Tibial nerve (tissue), 4 donors: ENCODE measurements around the gene P2RX5. TPM values are rescaled to one million over a fixed set of nuclear protein-coding genes. Genes with fewer than 3 reads are reported as not detected.
A peak's percentile ranks its signal among the peaks of the same experiment; 100 is the strongest.

Experiments
- DNase-seq, 2 donors: peaks; one replicate each; pipeline ENCODE4 v3.0.0-alpha.2; 2019; ENCODE audit warnings: low spot score in 2 of 2
- H3K27ac ChIP-seq, 4 donors: fragments of 200-600 bp; sonication (generic) in 3 of 4; one replicate each; pipeline ENCODE4 v1.5.1; 2017 to 2019; ENCODE audit warnings: mild to moderate bottlenecking in 1 of 4
- H3K27me3 ChIP-seq, 2 donors: fragments of 200-600 bp; sonication (generic) in 1 of 2; one replicate each; pipeline versions ENCODE4 v1.5.1 to v1.6.0; 2017 to 2019
- H3K36me3 ChIP-seq, 3 donors: fragments of 200-600 bp; sonication (generic); one replicate each; pipeline ENCODE4 v1.5.1; 2018 to 2019
- H3K4me1 ChIP-seq, 4 donors: fragments of 200-600 bp; sonication (generic) in 3 of 4; one replicate each; pipeline ENCODE4 v1.5.1; 2017 to 2019
- H3K4me3 ChIP-seq, 4 donors: fragments of 200-600 bp; sonication (generic) in 3 of 4; one replicate each; pipeline ENCODE4 v1.5.1; 2017 to 2019; ENCODE audit warnings: mild to moderate bottlenecking in 1 of 4, moderate library complexity in 1 of 4
- H3K9me3 ChIP-seq, 4 donors: fragments of 200-600 bp; sonication (generic) in 3 of 4; one replicate each; pipeline ENCODE4 v1.5.1; 2017 to 2019
- EP300 ChIP-seq, 2 donors: sonication (generic); formaldehyde crosslinking; IDR thresholded peaks; one replicate each; pipeline ENCODE4 v1.6.1; 2017; ENCODE audit warnings: antibody characterized with exemption in 2 of 2, mild to moderate bottlenecking in 1 of 2
- POLR2A ChIP-seq, 2 donors: fragments of 450-650 bp; IDR thresholded peaks; one replicate each; pipeline ENCODE4 v1.6.1; 2017; ENCODE audit warnings: antibody characterized with exemption in 2 of 2, mild to moderate bottlenecking in 2 of 2, moderate library complexity in 2 of 2
- WGBS, 2 donors: methylation state at CpG; one replicate each; pipeline ENCODE4 v1.1.5; 2018; 5-methylcytosine and 5-hydroxymethylcytosine counted together
- total RNA-seq, 4 donors: library from RNA; depleted of rRNA; stranded (reverse); fragments of >200 nt; gene quantifications; one replicate each; pipeline ENCODE4 v1.1.0, GENCODE V29; 2016
- TF ChIP-seq, protein P1 (sequence below), 5 experiments: fragments of 200-600 bp in 3 of 5; fragments of 450-650 bp in 2 of 5; sonication (generic) in 3 of 5; IDR thresholded peaks; one replicate each; pipeline ENCODE4 v1.5.1; 2016 to 2019; ENCODE audit warnings: antibody characterized with exemption in 5 of 5, mild to moderate bottlenecking in 3 of 5, moderate library complexity in 2 of 5

Gene P2RX5
- total RNA-seq, 4 donors from 2014 or later = 0.42 TPM; not detected in 3

DNA sequence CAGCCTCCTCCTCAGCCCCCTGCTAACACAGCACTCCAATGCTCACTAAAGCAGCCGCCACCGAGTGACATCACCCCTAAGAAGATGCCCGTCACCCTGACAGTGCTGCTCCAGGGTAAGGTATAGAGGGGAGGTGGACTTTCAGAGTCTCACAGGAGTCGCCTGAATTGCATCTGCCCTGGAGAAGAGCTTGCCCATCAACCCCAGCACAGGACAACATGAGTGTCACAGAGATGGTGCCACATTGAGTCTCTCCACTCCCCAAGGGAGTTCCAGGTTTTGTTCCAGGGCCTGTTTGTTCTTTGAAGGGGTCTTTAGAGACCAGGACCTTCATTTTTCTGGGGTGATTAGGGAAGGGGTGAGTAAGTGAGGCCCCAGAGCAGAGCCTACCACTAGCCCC lies 2.2 kb upstream of the P2RX5 start:
- H3K27ac ChIP-seq = no peak overlapping the region
- H3K4me3 ChIP-seq = no peak overlapping the region
- TF ChIP-seq EP300 (IDR thresholded peaks at IDR 0.05) (no peak), POLR2A (IDR thresholded peaks at IDR 0.05) (no peak)
- TF ChIP-seq, protein P1, sequence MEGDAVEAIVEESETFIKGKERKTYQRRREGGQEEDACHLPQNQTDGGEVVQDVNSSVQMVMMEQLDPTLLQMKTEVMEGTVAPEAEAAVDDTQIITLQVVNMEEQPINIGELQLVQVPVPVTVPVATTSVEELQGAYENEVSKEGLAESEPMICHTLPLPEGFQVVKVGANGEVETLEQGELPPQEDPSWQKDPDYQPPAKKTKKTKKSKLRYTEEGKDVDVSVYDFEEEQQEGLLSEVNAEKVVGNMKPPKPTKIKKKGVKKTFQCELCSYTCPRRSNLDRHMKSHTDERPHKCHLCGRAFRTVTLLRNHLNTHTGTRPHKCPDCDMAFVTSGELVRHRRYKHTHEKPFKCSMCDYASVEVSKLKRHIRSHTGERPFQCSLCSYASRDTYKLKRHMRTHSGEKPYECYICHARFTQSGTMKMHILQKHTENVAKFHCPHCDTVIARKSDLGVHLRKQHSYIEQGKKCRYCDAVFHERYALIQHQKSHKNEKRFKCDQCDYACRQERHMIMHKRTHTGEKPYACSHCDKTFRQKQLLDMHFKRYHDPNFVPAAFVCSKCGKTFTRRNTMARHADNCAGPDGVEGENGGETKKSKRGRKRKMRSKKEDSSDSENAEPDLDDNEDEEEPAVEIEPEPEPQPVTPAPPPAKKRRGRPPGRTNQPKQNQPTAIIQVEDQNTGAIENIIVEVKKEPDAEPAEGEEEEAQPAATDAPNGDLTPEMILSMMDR (IDR thresholded peaks at IDR 0.05) = no peak
- DNase-seq = no peak
- peaks cover 0 to 12% (median 0%) of the 10 kb centered on the region in 3 donors for H3K36me3 ChIP-seq
- peaks cover 0 to 24% (median 0%) of the 10 kb centered on the region in 4 donors for H3K4me1 ChIP-seq
- WGBS, 2 donors = 86 to 88% methylated on average over 4 of the region's 4 CpGs
- H3K9me3 ChIP-seq = peaks cover 0 to 15% (median 0%) of the 10 kb centered on the region in 4 donors
- H3K27me3 ChIP-seq = peaks cover 0 to 43% of the 10 kb centered on the region in 2 donors

DNA sequence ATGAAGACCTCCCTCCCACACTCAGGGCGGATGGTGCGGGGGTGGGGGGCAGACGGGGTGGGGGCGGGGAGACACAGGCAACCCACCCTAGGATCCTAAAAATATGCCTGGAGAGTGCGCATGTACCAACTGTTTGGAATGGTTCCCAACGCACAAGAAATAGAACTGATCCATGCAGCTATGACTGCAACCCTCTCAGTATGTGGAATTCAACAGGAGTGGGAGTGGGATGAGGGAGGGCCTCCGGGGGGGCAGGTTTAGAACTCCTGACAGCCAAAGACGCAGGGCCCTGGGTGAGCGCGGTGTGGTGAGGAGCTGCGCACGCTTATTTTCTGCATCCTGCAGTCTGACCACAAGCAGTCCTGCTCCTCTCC lies 1.1 kb upstream of the P2RX5 start:
- H3K4me1 ChIP-seq = peaks cover 0 to 24% (median 0%) of the 10 kb centered on the region in 4 donors
- WGBS, 2 donors = 49 to 60% methylated on average over 11 to 12 of the region's 12 CpGs
- peaks cover 0 to 3% (median 0%) of the 10 kb centered on the region in 3 donors for H3K36me3 ChIP-seq
- DNase-seq = no peak
- peaks cover 0 to 15% (median 0%) of the 10 kb centered on the region in 4 donors for H3K9me3 ChIP-seq
- no peak overlapping the region for H3K27ac ChIP-seq
- TF ChIP-seq POLR2A (IDR thresholded peaks at IDR 0.05) (no peak), EP300 (IDR thresholded peaks at IDR 0.05) (no peak)
- TF ChIP-seq, protein P1 (IDR thresholded peaks at IDR 0.05) = no peak
- peaks cover 0 to 53% of the 10 kb centered on the region in 2 donors for H3K27me3 ChIP-seq
- no peak overlapping the region for H3K4me3 ChIP-seq

DNA sequence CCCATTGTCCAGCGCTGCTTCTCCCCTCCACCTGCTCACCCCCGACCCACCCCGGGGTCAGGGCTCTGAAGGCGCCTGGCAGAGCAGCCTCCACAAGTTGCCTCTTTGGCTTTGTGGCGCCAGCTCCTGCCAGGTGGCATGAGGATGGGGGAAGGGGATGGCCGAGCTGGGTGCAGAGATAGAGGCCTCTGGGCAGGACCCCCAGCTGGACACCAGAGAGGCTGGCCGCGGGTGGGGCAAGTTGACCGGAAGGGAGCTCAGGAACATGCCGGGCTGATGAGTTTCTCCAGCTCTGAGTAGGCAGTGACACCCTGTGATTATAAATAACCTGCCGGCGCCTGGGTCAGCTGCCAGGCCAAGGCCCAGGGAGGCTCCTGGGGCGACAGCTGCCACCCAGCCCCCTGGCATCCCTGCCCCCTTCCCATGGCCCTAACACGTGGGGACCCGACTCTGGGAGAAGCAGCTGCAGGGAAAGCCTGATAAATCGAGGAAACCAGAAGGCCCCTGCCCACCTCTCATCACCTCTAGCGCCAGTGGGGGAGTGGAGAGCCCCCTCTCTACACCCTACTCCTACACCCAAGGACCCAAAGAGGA lies 729 bp downstream of the P2RX5 start:
- Histone ChIP-seq H3K27ac (peak overlapping the region in 1 of 4 donors; percentile 9), H3K27me3 (peaks cover 0 to 70% of the 10 kb centered on the region in 2 donors), H3K9me3 (peaks cover 0 to 15% (median 0%) of the 10 kb centered on the region in 4 donors), H3K36me3 (no peaks in the 10 kb centered on the region), H3K4me1 (peaks cover 0 to 24% (median 0%) of the 10 kb centered on the region in 4 donors), H3K4me3 (peak overlapping the region in 3 of 4 donors; percentile 22 to 60 (median 53))
- DNase-seq = no peak
- no peak for TF ChIP-seq EP300 (IDR thresholded peaks at IDR 0.05)
- TF ChIP-seq, protein P1 (IDR thresholded peaks at IDR 0.05) = no peak
- TF ChIP-seq POLR2A (IDR thresholded peaks at IDR 0.05) = no peak
- WGBS, 2 donors = 14 to 25% methylated on average over 15 to 17 of the region's 17 CpGs

DNA sequence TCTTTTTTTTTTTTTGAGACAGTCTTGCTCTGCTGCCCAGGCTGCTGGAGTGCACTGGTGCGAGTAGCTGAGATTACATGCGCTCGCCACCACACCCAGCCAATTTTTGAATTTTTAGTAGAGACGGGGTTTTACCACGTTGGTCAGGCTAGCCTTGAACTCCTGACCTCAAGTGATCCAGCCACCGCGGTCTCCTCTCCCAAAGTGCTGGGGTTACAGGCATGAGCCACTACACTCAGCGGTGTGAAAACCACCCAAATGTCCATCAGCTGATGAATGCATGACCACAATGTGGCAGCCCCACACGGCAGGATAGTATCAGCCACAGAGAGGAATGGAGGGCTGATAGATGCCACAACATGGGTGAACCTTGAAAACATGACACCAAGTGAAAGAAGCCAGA lies 2.1 kb downstream of the P2RX5 start:
- Histone ChIP-seq H3K27me3 (peaks cover 0 to 78% of the 10 kb centered on the region in 2 donors), H3K9me3 (peaks cover 0 to 15% (median 0%) of the 10 kb centered on the region in 4 donors), H3K27ac (no peak overlapping the region), H3K36me3 (no peaks in the 10 kb centered on the region), H3K4me3 (no peak overlapping the region), H3K4me1 (peaks cover 0 to 24% (median 0%) of the 10 kb centered on the region in 4 donors)
- no peak for TF ChIP-seq EP300 (IDR thresholded peaks at IDR 0.05)
- TF ChIP-seq POLR2A (IDR thresholded peaks at IDR 0.05) = no peak
- DNase-seq = no peak
- WGBS, 2 donors = 75 to 80% methylated on average over 9 of the region's 9 CpGs

DNA sequence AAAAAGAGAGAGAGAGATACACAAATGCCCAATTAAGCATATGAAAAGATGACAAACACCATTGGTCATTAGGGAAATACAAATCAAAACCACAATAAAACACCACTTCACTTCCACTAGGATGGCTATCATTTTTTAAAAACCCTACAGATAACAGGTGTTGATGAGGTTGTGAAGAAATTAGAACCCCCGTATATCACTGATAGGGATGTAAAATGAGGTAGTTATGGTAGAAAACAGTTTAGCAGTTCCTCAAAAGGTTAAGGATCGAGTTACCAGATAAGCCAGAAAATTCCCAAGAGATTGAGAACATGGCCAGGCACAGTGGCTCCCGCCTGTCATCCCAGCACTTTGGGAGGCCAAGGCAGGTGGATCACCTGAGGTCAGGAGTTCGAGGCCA lies 2.8 kb downstream of the P2RX5 start:
- no peaks in the 10 kb centered on the region for H3K36me3 ChIP-seq
- H3K4me3 ChIP-seq = no peak overlapping the region
- DNase-seq = no peak
- TF ChIP-seq EP300 (IDR thresholded peaks at IDR 0.05) (no peak), POLR2A (IDR thresholded peaks at IDR 0.05) (no peak)
- TF ChIP-seq, protein P1 (IDR thresholded peaks at IDR 0.05) = no peak
- H3K4me1 ChIP-seq = peaks cover 0 to 26% (median 0%) of the 10 kb centered on the region in 4 donors
- 71% methylated on average over 4 of the region's 4 CpGs for WGBS, 2 donors
- no peak overlapping the region for H3K27ac ChIP-seq
- peaks cover 0 to 85% of the 10 kb centered on the region in 2 donors for H3K27me3 ChIP-seq
- peaks cover 0 to 9% (median 0%) of the 10 kb centered on the region in 4 donors for H3K9me3 ChIP-seq
